Skeletal muscle tissue (tissue), 4 donors: ENCODE results near the gene ING5. TPM values are rescaled to one million over a fixed set of nuclear protein-coding genes. Genes with fewer than 3 reads are reported as not detected.

Experiments
- H3K27ac ChIP-seq: one replicate; pipeline ENCODE4 v1.7.0; 2013; ENCODE audit warnings: mild to moderate bottlenecking, low read depth, low read length, inconsistent platforms
- H3K27me3 ChIP-seq, 3 donors: one replicate each; pipeline ENCODE4 v1.7.0; 2013; ENCODE audit warnings: low read length in 3 of 3; ENCODE audit not compliant: control insufficient read depth in 3 of 3, insufficient read depth in 3 of 3
- H3K36me3 ChIP-seq, 3 donors: one replicate each; pipeline ENCODE4 v1.7.0; 2013; ENCODE audit warnings: low read length in 3 of 3; ENCODE audit not compliant: control insufficient read depth in 3 of 3, insufficient read depth in 3 of 3
- H3K4me1 ChIP-seq, 3 donors: one replicate each; pipeline ENCODE4 v1.7.0; 2013; ENCODE audit warnings: low read length in 3 of 3, mild to moderate bottlenecking in 3 of 3; ENCODE audit not compliant: control insufficient read depth in 3 of 3, insufficient read depth in 3 of 3
- H3K4me3 ChIP-seq, 3 donors: one replicate each; pipeline ENCODE4 v1.7.0; 2013; ENCODE audit warnings: low read length in 3 of 3
- H3K9ac ChIP-seq, 3 donors: one replicate each; pipeline ENCODE4 v1.7.0; 2013; ENCODE audit warnings: low read length in 3 of 3, mild to moderate bottlenecking in 3 of 3, moderate library complexity in 2 of 3, low read depth in 1 of 3
- H3K9me3 ChIP-seq, 3 donors: one replicate each; pipeline ENCODE4 v1.7.0; 2013; ENCODE audit warnings: low read length in 3 of 3; ENCODE audit not compliant: control insufficient read depth in 3 of 3
- total RNA-seq: library from RNA; depleted of rRNA; stranded (reverse); fragments of >200 nt; gene quantifications from one replicate; pipeline ENCODE4 v1.2.3, GENCODE V29; 2014
- donor health status: Osteomylitis.

The ING5 gene
- total RNA-seq, 1 donor from 2014 or later: 16.7 TPM

DNA sequence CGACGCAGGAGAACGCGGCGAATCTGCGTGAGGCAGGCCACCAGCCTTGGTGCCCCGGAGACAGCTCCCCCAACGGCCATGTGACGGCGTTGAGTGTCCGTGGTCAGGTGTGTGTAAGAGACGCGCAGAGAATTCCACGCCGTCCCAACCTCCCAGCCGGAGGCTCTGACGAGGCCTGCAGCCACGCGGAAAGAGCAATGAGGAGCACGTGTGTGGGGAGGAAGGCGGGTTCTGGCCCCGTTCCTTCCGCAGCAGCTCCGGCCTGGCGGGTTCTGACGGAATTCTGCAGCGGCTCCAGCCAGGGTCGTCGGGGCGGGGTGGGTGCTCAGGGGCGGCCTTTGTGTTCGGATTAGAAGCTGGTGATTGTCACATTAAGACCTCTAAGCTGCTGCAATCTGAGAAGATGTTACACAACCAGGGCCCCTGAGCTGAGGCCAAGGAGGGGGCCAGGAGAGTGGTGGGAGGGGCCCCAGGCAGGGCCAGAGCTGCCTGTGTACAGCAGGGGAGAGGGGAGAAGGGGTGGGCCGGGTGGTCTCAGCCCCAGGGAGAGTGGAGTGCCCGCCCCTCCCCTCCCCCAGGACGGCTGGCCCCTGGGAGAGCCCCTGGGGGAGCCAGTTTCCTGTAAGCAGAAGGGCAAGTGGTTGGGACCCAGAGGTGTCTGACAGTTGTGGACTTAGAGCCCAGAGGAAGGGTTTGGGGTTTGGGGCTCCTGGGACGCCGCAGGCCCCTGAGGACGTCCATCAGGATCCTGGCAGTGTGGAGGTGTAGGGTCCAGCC, 69.6 kb downstream of the ING5 start:
- Histone ChIP-seq H3K9ac (peak overlapping the region in 2 of 3 donors; percentile 8 to 40), H3K27ac (no peak overlapping the region), H3K36me3 (peaks cover 0 to 1% (median 0%) of the 10 kb centered on the region in 3 donors), H3K27me3 (peaks cover 15 to 31% (median 17%) of the 10 kb centered on the region in 3 donors), H3K4me3 (no peak overlapping the region), H3K9me3 (no peaks in the 10 kb centered on the region), H3K4me1 (peaks cover 8 to 14% (median 12%) of the 10 kb centered on the region in 3 donors)

DNA sequence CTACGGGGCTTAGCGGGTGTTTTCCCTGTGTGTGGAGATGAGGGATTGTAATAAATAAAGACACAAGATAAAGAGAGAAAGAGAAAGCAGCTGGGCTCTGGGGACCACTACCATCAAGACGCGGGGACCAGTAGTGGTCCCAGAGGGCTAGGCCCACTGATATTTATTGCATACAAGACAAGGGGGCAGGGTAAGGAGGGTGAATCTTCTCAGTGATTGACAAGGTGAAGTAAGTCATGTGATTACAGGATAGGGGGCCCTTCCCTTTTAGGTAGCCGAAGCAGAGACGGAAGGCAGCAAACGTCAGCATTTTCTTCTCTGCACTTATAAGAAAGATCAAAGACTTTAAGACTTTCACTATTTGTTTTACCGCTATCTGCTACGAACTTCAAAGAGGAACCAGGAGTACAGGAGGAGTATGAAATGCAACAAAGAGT, 70.2 kb downstream of the ING5 start:
- Histone ChIP-seq H3K9me3 (no peaks in the 10 kb centered on the region), H3K4me1 (peaks cover 8 to 14% (median 12%) of the 10 kb centered on the region in 3 donors), H3K36me3 (peaks cover 0 to 1% (median 0%) of the 10 kb centered on the region in 3 donors), H3K9ac (peak overlapping the region in 1 of 3 donors; percentile 40), H3K27me3 (peaks cover 15 to 31% (median 17%) of the 10 kb centered on the region in 3 donors), H3K27ac (no peak overlapping the region), H3K4me3 (no peak overlapping the region)

DNA sequence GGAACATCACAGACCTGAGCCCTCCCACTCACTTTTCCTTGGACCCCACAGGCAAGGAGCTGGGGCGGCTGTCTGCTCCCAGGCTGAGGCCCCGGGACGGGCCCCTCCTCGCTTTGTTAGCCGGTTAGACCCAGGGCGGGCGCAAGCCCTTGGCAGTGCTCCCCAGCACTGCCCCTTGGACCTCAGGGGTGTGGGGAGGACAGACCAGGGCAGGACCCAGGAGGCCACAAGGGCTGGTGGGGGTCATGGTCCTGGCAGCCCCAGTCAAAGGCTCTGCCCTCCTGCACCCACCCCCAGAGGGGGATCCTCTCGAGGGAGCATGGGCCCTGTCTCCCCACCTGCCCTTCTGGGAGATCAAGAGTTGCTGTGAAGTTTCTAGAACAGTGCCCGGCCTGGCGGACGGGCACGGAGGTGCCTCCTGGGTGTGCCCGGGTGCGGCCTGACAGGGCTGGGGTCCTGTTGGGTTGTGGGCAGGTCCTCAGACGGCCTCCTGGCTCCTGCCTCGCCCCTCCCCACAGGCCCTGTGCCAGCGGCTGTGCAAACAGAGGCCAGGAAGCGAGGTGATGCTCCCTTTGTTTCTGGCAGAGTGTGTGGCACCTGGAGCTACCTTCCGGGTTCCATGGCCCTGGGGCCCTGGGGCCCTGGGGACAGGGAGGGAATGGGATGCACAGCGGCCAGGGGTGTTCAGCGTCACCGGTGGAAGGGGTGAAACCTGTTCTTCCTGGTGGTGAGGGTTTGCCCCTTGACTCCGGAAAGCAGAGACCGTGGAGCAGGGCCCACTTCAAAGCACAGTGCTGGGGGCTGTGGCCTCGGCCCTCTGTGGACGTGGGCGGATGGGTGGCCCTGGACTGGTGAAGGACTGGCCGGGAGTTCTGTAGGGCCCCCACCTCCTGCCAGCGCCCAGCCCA, 71.9 kb downstream of the ING5 start:
- no peak overlapping the region for H3K27ac ChIP-seq
- H3K36me3 ChIP-seq: no peaks in the 10 kb centered on the region
- no peak overlapping the region for H3K9ac ChIP-seq
- H3K9me3 ChIP-seq: no peaks in the 10 kb centered on the region
- peaks cover 8 to 14% (median 12%) of the 10 kb centered on the region in 3 donors for H3K4me1 ChIP-seq
- H3K27me3 ChIP-seq: peaks cover 15 to 31% (median 17%) of the 10 kb centered on the region in 3 donors
- H3K4me3 ChIP-seq: no peak overlapping the region

DNA sequence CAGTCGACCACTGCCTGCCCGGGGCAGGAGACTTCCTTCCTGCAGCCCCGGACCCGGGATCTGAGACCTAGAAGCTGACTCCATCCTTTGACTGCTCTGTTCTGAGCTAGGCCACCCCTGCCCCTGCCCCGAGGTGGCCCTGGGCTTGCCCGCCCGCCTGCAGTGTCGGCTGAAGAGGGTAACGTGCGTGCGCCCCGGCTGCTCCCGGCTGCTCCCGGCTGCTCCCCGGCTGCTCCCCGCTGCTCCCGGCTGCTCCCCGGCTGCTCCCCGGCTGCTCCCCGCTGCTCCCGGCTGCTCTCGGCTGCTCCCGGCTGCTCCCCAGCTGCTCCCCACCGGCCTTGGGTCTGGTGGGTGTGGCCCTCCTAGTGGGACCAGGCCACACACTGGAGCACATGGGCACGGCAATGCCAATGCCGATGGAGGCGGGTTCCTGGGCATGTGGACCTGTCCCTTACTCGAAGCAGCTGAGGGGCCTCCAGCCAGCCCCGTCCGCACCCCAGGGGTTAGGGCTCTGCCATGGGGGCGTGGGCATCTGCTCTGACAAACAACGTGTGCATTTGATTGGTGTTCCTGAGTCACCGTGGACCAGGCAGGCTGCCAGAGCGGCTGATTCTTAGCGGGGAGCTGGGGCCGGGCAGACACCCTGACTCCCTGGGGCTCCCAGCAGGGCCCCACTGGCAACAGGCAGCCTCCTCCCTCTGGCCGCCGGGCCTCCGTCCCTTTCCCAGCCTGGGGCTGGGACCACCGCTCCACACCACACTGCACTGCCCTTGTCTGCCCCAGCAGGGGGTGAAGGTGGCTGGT, 72.8 kb downstream of the ING5 start:
- H3K4me1 ChIP-seq: peaks cover 8 to 14% (median 12%) of the 10 kb centered on the region in 3 donors
- H3K27me3 ChIP-seq: peaks cover 15 to 31% (median 17%) of the 10 kb centered on the region in 3 donors
- H3K9ac ChIP-seq: no peak overlapping the region
- H3K36me3 ChIP-seq: no peaks in the 10 kb centered on the region
- H3K4me3 ChIP-seq: no peak overlapping the region
- no peak overlapping the region for H3K27ac ChIP-seq
- no peaks in the 10 kb centered on the region for H3K9me3 ChIP-seq

DNA sequence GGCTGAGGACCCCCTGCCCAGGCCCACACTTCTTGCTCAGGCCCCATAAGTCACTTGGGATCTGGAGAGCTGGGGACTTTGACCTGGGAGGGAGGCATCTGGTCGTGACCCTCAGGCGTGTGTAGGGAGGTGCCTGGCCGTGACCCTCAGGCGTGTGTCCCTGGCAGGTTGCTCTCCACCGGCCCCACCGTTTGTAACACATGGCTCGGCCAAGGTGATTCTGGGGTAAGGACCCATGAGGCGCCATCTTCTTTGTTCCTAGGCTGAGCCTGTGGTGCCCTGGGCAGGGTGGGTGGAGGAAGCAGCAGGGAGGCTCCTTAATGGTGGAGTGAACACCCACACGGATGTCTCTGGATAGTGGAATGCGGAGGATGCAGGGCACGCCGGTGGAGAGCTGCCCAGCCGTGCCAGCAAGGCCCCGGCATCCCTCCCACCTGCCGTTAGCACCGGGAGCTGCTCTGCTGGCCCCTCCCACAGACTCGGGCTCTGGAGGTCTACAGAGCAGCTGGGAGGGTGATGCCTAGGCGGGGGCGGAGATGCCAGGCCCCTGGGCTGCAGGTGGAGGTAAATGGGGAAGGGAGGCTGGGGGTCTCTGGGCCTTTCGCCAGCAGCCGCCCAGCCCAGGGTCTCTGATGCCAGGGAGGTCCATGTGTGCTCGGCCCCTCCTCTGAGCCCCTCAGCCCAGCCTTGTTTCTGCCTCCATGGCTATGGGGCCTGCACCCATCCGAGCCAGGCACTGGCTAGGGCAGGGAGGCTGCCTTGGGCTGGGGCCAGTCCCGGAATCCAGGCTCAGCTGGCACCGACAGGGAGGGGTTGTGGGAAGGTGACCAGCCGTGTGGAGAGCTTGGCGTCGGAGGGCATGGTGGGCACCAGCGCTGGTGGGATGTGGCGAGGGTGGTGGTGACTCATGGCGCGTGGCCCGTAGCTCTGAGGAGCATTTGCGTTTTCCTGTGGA, 73.7 kb downstream of the ING5 start:
- Histone ChIP-seq H3K27me3 (peaks cover 15 to 31% (median 17%) of the 10 kb centered on the region in 3 donors), H3K4me3 (no peak overlapping the region), H3K27ac (no peak overlapping the region), H3K36me3 (no peaks in the 10 kb centered on the region), H3K4me1 (peaks cover 8 to 14% (median 12%) of the 10 kb centered on the region in 3 donors), H3K9ac (no peak overlapping the region), H3K9me3 (no peaks in the 10 kb centered on the region)

DNA sequence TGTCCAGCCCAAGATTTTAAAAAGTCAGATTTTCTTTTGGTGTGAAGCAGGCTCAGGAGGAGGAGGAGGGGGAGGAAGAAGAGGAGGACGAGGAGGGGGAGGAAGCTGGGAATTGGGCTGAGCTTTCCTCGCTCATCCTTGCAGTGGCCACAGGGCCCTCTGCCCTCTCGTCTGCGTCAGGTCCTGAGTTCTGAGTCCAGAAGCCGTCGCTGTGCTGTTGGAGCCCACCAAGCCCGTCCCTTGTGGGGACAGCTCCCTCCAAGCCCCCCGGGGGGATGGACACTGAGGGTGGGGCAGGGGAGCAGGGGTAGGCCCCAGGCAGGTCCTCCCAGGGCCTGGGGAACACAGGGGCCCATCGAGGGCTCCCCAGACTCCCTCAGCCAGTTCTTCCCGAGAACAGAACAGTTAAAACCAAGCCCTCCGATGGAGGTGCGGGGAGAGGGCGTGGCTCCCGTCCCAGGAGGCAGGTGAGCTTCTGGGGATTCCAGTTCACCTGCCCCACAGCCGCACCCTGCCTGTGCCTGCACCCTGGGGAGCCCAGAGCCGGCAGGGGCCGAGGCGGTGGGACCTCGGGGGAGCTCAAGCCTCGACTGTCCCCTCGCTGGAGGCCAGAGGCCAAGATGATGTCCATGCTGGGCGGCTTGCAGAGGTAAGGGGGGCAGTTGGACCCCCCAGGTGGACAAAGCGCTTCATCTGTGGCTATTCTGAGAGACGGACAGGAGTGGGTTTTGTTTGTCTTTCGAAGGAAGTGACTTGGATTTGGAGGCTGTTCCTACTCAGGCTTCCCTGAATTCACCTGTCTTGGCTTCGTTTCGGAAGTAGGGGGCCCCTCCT, 74.7 kb downstream of the ING5 start, which contains the start of gene GAL3ST2:
GAL3ST2 (plus strand) TSS at position 487 of the 834 bp plus-strand sequence; CDS start at position 621, 134 bp downstream.
- H3K27me3 ChIP-seq: peaks cover 15 to 31% (median 17%) of the 10 kb centered on the region in 3 donors
- no peaks in the 10 kb centered on the region for H3K9me3 ChIP-seq
- H3K27ac ChIP-seq: no peak within 1 kb of the TSS
- no peak within 1 kb of the TSS for H3K4me3 ChIP-seq
- H3K9ac ChIP-seq: no peak within 1 kb of the TSS
- peaks cover 3 to 4% (median 3%) of the 10 kb centered on the region in 3 donors for H3K4me1 ChIP-seq
- H3K36me3 ChIP-seq: no peaks in the 10 kb centered on the region

DNA sequence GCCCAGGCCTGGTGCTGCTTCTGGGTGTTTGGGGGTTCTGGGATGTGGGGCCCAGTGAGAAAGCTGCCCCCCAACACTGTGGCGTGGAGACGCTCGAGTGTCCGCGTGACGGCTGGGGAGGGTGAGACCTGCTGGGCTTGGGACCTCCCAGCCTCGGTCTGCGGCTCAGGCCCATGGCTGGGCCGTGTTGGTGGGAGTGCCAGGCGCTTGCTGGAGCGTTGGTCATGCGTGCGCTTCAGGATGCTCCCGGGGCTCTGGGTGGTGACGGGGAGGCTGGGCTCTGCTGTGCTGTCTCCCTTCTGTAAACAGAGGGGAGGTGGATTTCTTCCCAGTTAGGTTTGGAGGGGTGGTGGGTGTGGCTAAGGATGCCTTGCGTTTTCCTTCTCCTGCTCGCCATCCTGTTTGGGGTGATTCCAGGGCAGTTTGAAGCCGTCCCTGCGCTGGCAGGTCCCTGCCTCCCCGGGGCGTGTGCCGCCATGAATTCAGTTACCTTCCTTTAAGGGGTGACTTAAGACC, 75.4 kb downstream of the ING5 start:
- H3K36me3 ChIP-seq: no peaks in the 10 kb centered on the region
- peaks cover 15 to 31% (median 17%) of the 10 kb centered on the region in 3 donors for H3K27me3 ChIP-seq
- no peak overlapping the region for H3K9ac ChIP-seq
- H3K9me3 ChIP-seq: no peaks in the 10 kb centered on the region
- H3K27ac ChIP-seq: no peak overlapping the region
- H3K4me3 ChIP-seq: no peak overlapping the region
- H3K4me1 ChIP-seq: no peaks in the 10 kb centered on the region
